Kidney tubule cell (primary cell): Measurements from ENCODE around the gene NRXN2.

Experiments
- DNase-seq: peaks from one replicate; pipeline ENCODE4 v3.0.0-alpha.2; 2018; ENCODE audit warnings: low spot score

The NRXN2 gene

DNA sequence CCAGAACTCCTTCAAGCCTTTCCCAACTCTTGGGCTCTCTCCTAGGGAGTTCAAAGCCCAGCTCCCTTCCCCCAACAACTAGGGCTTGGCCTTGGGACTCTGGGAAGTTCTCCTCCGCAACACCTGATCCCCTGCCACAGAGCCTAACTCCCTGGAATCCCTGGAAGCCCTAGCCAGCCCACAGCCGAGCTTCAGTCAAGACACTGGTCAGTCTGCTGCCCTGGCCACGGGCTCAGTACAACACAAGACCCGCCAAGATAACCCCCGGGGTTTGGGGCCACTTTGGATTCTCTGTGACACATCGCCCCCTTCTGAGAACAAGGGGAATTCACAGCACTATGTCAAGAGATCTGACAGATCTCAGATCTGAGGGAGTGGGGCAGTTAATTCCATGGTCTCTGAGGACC is 73.7 kb downstream of the NRXN2 start:
- peak; percentile 30 for DNase-seq

DNA sequence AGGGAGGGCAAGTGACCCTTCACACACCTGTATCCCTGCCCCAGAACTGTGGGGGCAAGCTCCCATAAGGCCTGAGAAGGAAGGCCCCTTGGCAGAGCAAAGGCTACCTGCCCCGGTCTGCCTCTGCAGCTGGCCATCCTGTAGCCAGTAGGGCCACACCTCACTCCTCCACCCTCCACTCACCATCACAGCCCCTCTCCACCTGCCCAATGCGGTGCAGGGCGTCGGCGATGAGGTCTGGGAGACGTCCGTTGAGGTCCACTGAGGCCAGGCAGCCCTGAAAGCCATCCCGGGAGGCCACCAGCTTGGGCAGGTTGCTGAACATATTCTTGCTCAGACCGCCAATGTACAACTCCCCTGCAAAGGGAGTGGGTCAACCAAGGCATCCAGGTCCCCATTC is 74.4 kb downstream of the NRXN2 start:
- DNase-seq = no peak

DNA sequence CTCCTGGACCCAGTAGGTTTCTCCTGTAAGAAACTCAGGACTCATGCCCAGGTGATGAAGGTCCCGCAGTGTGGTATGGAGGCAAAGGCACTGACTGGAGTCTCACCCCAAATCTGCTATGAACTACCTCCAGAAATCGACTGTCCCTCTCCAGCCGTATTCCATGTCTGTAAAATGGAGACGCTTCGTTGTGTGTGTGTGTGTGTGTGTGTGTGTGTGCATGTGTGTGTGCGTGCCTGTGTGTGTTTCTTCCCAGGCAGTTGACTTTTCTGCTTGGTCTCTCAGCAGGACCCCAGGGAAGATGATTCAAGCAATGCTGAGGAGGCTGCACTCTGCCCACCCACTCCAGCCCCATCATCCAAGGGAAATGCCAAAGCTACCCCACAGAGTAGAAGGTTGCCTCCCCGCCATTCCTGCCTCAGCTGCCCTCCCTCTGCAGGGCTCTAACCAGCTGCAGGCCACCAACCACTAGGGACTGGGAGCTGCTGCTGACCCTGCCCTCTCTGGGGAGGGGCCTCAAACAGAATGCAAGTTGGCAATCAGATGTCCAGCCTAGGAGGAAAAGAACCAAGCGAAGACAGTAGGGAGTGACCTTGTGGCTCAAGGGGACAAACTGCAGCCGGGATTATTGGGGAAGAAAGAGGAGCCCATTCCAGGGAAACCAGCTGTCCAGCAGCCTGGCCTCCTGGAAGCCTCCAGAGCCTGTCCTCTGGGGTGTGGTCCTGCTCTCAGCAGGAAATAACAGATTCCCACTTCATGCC is 75.8 kb downstream of the NRXN2 start:
- no peak for DNase-seq

DNA sequence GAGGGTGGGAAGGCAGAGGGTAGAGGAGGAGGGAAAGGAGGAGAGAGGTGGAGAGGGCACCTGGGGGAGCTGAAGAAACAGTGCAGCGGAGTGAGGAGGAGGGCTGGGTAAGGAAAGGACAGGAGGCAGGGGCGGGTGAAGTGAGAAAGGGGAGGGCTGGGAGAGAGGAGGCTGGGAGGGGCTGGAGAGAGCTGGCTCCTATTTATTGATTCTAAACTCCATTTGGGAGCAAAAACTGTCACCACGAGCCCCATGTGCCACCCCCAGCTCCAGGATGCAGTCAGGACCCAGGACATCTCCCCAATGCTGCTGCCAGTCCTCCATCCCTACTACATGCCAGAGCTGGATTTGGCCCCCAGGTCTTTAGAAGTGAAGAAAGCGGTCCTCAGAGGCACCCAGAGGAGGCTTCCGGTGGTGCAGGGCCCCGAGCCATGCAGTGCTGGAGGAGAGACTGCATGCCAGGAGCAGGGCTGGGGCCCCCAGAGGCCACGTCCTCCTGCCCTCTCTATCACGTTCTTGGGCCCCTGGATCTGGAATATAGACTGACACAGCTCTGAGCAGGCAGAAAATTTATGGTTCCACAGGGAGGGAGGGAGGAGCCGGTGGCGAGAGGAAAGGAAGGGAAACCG is 78.2 kb downstream of the NRXN2 start:
- DNase-seq = no peak

DNA sequence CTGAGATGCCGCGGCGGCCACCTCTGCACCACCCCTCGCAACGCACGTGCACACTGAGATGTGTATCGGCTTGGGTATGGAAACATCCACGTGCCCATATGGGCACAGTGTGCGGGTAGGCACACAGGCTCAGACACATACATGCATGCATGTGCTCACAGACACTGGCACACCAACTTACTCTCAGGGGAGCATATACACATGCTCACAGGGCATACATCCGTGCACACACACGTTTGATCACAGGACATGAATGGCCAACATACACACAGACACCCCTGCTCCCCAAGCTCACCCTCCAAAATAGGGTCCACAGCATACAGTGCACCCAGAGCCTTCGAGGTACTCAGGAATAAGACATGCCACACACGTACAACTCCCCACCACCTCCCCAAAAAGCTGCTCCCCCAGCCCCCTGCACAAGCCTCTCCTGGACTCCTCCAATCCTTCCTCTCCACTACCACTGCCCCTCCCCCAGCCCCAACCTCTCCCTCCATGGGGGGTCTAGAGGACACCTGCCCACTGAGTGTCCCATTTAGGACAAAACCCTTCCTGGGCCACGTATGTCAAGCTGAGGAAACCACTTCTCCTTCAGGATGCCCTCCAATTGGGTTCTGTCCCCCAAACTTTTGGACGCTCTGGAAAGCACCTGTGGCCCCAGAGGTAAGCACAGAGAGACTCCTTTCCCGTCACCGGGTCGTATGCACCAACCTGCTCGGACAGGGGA is 78.9 kb downstream of the NRXN2 start:
- DNase-seq = no peak

DNA sequence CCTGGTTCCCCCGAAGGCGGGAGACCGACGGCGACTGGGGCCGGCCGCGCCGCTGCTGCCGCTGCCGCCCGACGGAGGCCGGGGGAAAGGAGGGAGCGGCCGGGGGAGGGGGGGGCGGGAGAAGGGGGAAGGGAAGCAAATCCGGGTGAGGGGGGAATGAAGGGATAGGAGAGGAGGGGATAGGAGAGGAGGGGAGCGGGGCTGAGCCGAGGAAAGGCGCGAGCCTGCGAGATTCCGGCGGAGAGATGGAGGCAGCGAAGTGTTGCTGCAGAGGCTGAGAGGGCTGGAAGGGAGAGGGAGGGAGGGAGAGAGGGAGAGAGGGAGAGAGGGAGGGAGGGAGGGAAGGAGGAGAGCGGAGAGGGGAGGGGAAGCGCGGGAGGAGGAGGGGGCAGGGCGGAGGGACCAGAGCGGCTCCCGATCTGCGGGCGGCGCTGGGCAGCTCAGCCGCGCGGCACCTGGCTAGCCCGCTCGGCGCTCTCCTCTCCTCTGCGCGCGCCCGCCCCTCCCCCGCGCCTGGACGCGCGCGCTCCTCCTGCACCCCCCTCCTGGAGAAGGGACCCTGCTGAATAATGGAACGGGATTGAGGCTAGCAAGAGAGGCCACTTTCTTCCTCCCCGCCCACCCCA is 79.6 kb downstream of the NRXN2 start:
- no peak for DNase-seq

DNA sequence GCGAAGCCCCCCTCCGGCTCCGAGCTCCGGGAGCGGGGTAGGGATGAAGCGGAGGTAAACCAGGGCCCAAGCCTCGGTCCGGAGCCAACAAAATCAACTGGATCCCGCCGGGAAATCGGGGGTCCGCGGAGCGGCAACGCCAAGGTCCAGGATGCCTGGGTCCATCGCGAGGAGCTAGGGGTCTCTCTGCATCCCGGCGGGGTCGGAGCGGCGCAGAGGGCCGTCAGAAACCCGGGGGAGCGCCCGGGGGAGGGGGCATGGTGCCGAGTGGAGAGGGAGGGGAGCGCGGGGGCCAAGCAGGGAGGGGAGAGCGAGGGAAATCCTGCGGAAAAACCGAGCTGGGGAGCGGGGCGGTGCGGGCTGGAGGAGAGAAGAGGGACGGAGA is 80.1 kb downstream of the NRXN2 start:
- no peak for DNase-seq

DNA sequence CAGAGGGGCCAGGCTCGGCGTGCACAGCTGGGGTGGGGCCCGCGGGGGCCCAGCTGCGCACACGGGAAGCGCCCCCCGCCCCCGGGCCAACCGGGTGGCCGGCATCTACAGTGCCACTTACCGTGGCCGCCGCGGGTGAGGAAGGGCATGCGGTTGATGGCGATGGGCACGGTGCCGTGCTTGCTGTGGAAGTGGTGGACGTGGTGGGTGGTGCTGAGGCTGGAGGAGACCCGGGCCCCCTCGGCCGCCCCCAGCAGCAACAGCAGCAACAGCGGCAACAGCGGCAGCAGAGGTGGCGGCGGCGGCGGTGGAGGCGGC is 80.6 kb downstream of the NRXN2 start:
- DNase-seq = no peak

DNA sequence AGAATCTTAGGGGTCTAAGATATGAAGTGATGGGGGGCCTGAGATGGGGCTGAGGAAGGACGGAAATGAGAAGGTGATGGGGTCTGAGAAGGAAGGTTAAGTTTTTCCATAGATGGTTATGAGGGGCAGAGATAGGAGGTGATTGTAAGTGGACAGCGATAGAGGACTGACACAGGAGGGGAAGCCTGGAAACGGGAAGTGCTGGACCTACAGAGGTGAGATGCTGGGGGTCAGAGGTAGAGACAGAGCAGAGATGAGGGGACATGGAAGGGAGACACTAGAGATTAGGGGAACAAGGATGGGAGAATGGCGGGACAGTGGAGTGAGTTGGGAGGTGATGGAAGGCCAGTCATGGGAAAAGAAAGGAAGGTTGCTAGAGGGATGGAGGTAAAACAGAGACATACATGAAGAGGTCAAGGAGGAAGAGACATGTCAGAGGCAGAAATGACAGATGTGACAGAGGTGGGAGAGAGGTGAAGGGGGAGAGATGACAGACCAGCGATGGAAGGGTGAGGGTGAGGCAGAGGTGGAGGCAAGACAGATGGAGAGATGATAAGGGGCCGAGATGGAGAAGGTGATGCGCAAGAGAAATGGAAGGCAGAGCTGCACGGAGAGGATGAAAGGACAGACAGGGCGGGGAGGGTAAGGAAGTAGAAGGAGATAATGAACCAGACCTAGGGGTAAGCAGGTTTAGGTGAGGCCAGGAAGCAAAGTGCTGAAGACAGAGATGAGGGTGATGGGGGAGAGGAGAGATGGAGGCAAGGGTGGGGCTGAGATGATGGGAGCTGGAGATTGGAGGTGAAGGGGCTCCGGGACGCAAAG is 81.2 kb downstream of the NRXN2 start:
- no peak for DNase-seq

DNA sequence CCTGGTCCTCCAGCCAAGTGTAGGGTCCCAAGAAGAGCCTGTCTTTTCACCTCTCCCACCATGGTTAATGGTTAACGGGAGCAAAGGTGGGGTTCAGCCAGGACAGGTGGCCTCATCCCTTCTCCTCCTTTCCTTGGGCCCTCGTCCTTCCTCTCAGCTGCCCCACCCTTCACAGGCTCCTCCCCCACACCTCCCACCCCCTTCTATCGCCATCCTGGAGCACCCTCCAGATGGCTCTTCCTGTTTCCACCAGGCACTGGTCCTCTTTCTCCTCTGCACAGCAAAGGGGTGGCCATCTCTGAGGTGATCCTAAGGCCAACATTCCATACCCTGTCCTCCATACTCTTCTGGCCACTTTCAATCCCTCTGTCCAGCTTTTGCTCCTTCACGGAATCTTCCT is 83.1 kb downstream of the NRXN2 start:
- no peak for DNase-seq

DNA sequence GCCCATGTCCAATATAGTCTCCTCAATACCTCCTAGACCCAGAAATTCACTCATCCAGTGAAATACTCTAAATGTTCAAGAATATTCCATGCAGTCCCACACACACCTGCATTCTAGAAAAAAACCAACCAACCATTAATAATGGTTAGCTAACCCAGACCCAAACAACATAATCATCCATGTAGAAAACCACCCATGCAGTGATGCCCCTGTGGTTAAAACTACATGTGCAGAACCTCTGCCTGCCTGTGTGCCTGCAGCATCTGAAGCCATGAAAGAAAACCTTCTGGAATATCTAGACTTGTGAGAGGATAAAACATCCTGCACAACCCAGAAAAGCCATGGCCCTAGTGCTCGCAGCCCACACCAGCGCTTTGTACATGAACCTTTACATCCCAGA is 84.2 kb downstream of the NRXN2 start:
- DNase-seq = peak; percentile 3

DNA sequence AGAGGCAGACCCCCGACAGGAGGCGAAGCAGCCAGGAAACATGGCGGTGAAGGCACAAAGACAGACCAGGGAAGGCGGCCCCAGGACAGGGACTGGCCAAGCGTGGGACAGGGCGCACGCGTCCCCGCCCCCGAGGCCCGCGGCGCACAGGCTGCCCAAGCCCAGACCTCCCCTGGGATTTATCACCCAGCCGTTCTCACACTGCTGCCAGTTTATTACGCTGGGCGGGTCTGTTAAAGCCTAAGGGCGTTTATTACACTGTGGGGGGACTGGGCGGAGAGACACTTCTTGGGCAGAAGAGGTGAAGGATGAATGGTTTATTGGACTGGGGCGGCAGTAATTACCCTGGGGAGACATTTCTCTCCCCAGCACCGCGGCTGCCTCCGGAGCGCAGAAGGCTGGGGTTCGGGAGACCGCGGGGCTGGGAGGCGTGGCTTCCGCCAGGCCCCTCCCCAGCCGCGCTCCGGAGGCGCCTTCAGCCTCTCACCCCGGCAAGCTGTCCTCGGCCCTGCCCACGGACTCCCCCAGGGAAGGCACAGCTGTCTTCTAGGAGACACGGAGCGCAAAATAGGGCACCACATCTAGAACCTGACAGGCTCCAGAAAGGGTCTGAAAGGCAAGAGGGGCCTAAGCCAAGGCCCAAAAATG is 84.9 kb downstream of the NRXN2 start:
- no peak for DNase-seq

DNA sequence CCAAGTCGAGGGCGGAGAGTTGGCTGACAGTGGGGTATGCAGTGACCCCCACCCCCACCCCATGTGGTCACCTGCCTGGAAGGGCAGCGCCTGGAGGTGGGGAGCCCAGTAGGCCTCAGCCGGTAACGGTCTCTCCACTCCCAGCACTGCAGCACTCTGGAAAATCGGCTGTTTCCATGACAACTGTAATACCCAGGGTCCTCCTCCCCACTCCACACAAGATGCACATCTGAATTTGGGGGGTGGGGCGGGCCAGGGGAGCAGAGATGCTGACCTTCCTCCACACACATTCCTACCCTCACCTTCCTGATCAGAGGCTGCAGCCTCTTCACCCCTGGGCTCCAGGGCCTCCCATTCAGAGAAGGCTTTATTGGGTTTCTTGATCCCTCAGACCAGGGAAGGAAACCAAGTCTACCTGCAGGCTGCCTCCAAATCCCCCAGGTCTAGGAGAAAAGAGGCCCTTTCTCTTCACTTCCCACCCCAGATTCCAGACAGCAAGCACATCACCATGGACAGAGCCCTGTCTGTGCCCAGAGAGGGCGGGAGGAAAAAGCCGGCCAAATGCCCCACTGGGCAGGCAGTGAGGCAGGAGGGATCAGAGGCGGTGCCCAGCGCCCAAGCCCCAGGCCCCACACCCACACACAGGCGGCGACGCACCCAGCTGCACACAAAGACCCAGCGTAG is 85.5 kb downstream of the NRXN2 start:
- no peak for DNase-seq

DNA sequence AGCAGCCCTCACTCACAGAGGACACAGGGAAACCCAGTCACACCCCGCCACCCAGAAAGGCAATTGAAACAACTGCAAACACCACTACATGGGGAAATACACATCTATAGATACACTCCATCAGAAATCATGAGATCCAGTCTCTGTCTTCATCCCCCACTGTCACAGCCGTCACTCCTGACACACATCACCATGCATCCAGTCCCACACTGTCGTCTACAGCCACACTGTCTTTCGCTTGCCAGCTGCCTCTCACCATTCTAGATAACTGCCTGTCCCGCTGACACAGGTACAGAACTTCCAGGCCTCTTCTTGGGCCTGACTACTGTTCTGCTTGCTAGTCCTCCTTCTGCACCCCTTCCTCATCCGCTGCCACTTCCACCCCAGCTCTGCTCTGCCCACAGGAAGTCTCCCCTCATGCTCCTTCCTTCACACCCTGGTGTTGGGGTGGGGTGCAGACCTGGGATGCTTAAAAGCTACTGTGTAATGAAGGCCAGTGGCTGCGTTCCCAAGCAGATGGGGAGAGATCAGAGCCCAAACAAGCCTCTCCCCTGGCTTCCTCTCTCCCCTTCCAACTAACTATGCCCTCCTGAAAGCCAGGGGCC is 89.3 kb downstream of the NRXN2 start:
- DNase-seq = no peak

DNA sequence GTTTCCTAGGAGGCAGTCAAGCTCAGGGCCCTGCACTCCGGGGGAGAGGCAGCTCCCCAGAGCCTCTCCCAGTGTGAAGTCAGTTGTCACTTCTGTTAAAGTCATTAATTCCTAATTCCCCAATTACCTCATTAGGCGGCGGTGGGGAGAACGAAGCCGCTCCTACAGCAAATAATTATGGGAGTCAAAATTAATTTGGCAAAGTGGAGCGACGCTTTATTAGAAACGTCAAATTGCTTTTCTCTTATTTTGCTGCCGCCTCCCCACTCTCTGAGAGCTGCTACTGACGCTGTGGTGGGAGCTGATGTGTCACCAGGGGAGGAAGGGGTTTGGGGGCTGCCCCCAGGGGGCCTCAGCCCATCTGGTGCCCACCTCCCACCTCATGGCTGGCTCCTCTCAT is 90.3 kb downstream of the NRXN2 start:
- DNase-seq = no peak

DNA sequence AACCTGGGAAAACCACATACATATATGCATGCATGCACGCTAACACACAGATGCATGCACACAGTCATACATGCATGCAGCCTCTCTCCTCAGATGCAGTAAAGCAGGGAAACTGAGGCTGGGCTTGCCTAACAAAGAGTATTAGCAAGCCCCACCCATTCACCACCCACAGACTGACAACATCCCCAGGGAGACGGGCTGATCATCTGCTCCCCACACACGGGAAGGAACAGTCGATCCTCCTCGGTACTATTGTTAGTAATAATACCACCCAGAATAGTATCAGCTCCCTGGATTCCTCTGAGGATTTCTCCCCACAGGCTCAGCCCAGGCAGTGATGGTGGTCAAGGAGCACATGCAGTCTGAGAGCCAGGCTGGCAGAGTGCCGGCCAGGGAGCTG is 90.8 kb downstream of the NRXN2 start:
- no peak for DNase-seq

DNA sequence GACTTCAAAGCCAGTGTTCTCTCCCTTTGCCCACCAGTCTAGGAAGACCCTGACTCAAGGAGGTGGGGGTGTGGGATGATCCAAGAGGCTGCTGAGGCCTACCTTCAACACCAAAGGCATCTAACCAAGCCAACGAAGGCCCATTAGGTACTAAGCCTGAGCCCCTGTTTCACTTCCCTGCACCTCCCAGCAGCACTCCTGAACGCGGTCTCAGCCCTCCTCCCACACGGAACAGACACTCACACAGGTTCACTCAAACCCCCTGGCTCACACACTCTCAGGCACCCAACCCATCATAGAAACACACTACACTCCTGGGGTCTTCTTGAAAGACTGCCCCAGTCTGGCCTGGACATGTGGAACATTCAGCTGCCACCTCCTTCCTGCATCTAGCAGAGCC is 91.3 kb downstream of the NRXN2 start:
- no peak for DNase-seq

DNA sequence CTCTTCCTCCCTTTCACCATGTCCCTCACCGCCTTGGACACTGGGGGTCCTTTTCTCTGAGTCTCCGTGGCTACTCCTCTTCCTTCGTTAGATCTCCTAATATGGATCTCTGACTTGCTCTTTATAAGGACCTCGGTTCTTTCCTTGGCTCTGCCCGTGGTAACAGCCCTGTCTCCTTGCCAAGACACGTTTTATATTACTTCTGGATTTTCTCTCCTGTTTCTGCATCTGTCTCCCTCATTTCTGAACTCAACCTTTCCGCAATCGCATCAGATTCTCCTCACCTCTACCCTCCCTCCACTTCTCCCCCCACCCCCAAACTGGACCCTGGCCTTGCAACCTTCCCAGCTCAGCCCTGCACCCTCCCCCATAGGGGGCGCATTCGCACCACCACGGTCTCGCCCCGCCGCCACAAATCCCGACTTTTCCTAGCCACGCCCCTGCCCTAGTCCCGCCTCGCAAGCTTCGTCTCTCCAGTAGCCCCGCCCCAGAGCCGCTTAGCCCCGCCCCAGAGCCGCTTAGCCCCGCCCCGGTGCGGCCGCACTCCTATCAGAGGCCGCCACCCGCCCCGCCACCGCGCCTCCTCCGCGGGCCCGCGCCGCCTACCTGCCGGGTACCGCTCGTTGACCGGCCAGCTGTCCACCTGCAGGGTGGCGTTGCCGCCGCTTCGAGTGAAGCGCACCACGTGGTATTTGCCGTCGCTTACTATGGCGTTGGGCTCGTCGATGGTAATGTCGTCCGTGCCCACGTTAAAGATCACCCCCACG is 93.0 kb downstream of the NRXN2 start:
- no peak for DNase-seq

DNA sequence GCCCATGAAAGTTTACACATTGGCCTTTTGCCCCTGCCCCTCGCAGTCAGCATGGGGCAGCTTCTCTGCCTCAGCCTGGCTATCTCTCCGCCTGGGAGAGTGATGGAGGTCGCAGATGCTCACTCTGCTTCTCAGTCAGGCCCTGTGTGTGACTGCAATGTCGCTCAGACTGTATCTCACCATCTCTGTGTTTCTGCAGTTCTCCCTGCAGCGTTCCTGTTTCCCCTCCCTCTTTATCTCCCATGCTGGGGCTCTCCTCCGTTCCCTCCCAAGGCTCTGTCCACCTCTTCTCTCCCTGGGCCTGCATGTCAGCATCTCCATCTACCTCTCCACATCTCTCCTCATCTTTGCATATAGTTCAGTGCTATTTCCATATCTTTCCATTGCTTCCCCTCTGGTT is 93.9 kb downstream of the NRXN2 start:
- no peak for DNase-seq

DNA sequence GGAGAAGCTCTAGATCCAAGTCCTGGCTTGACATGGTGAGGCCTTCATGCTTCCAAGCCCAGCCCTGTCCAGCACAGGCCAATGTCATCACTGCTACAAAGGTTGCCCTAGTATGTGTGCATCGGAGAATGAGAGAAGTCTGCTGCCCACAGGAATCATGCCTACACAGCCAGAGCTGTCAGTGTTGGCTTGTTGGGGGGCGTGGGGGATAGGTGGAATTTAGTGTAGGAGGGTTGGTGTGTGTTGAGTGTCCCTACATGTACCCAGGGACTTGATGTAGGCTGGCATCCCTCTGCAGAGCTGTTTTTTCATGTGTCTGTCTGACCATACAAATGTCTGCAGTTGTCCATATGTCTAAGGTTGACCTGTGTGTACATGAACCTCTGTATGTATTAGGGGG is 94.4 kb downstream of the NRXN2 start:
- no peak for DNase-seq
